HCT116 (cell line): ENCODE results near the gene RASIP1.

Source experiments
- POLR2A ChIP-seq: IDR thresholded peaks from 2 replicates; pipeline ENCODE4 v1.7.0; 2011; ENCODE audit warnings: borderline replicate concordance; ENCODE audit not compliant: insufficient read depth, insufficient read length; ENCODE audit errors: extremely low read depth
- SIN3A ChIP-seq: IDR thresholded peaks from 2 replicates; pipeline ENCODE4 v1.6.1; 2012; ENCODE audit warnings: low read depth
- TF ChIP-seq, protein P1 (sequence below), 3 experiments: fragments of 200-600 bp in 1 of 3; sonication (generic) in 1 of 3; IDR thresholded peaks in 2 of 3; conservative IDR thresholded peaks in 1 of 3; 2 replicates each; pipeline ENCODE4 v1.5.1; 2012 to 2017; ENCODE audit warnings: low read depth in 2 of 3, low read length in 2 of 3, antibody characterized with exemption in 1 of 3, borderline replicate concordance in 1 of 3, control low read depth in 1 of 3, mild to moderate bottlenecking in 1 of 3, mixed read lengths in 1 of 3, mixed run types in 1 of 3, moderate library complexity in 1 of 3; ENCODE audit not compliant: insufficient read depth in 1 of 3

DNA sequence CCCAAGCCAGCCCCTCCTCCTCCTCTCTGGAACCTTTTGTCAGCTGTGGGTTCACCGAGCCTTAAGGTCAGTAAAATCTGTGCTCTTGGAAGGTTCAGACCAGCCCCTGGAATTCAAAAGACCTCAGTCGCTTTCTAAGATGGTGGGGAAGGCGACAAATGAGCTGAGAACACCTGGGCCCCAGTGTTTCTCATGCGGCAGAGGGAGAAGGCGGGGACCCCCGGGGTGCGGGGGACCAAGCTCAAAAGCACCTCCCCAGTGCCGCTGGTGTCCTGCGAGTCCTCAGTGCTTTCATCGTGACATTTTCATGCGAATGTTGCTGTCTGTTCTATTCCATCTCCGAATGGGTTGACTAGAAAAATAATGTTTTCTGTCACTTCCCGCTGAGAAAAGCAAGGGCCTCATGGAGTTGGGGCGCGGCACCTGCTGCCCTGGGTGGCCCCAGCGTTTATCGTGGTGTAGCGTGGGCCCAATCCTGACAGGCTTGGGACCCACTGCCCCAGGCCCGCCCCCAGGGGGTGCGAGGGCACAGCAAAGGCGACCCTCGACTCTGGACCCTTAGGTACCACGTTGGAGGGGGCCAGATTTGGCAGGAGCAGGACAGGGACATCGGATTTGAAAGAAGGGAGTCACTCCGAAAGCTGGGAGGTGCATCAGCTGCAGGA is 66.8 kb downstream of the RASIP1 start:
- TF ChIP-seq POLR2A (no peak), SIN3A (no peak)
- TF ChIP-seq, protein P1, sequence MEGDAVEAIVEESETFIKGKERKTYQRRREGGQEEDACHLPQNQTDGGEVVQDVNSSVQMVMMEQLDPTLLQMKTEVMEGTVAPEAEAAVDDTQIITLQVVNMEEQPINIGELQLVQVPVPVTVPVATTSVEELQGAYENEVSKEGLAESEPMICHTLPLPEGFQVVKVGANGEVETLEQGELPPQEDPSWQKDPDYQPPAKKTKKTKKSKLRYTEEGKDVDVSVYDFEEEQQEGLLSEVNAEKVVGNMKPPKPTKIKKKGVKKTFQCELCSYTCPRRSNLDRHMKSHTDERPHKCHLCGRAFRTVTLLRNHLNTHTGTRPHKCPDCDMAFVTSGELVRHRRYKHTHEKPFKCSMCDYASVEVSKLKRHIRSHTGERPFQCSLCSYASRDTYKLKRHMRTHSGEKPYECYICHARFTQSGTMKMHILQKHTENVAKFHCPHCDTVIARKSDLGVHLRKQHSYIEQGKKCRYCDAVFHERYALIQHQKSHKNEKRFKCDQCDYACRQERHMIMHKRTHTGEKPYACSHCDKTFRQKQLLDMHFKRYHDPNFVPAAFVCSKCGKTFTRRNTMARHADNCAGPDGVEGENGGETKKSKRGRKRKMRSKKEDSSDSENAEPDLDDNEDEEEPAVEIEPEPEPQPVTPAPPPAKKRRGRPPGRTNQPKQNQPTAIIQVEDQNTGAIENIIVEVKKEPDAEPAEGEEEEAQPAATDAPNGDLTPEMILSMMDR (IDR thresholded peaks at IDR 0.05 in 2 of 3, conservative IDR thresholded peaks at IDR 0.05 in 1 of 3; ENCODE audit: borderline replicate concordance in 1 of 3, insufficient read depth in 1 of 3, low read depth in 2 of 3, low read length in 2 of 3), result no peak
